Hepatocyte (in vitro differentiated cells): ENCODE data around the gene RINL.

ENCODE experiments used
- EZH2 ChIP-seq: fragments of 200-600 bp; sonication (generic); IDR thresholded peaks from 2 replicates; pipeline ENCODE4 v1.6.1; 2016; ENCODE audit warnings: antibody characterized with exemption, mild to moderate bottlenecking, borderline replicate concordance
- EZH2phosphoT487 ChIP-seq: fragments of 200-600 bp; sonication (generic); IDR thresholded peaks from one replicate; pipeline ENCODE4 v1.6.1; 2018; ENCODE audit warnings: antibody characterized with exemption, mild to moderate bottlenecking, low read depth, moderate library complexity; ENCODE audit not compliant: unreplicated experiment, severe bottlenecking
- TF ChIP-seq, protein P1 (sequence below): fragments of 200-600 bp; sonication (generic); IDR thresholded peaks from 2 replicates; pipeline ENCODE4 v1.5.1; 2016; ENCODE audit warnings: antibody characterized with exemption, mild to moderate bottlenecking; ENCODE audit not compliant: poor library complexity

DNA sequence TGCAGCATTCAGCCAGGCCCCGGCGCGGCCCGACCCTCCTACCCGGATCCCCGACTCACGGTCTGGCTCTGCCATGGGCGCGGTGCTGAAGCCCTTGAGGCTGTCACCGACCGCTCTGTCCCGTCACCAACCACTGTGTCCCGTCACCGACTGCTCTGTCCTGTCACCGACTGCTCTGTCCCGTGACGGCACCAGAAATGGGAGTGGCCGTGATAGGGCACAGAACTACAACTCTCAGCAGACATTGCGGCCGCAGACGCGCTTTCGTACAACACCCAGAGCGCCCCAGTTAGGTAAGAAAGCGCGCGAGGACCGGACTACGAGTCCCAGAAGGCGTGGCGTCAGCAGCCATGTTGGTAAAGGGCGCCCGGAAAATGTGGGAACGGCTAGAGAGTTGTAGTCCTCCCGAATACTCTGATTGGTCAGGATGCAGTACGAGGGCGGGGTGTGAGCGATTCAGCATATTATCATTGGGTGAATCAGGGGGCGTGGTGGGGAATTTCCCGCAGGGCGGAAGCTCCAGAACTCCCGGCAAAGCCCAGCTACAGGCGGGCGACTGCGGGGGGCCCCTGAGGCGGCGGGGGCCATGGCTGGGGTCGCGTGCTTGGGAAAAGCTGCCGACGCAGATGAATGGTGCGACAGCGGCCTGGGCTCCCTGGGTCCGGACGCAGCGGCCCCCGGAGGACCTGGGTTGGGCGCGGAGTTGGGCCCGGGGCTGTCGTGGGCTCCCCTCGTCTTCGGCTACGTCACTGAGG, 21.5 kb upstream of the RINL start, which contains the start of the genes NFKBIB and SIRT2:
- TF ChIP-seq, protein P1, sequence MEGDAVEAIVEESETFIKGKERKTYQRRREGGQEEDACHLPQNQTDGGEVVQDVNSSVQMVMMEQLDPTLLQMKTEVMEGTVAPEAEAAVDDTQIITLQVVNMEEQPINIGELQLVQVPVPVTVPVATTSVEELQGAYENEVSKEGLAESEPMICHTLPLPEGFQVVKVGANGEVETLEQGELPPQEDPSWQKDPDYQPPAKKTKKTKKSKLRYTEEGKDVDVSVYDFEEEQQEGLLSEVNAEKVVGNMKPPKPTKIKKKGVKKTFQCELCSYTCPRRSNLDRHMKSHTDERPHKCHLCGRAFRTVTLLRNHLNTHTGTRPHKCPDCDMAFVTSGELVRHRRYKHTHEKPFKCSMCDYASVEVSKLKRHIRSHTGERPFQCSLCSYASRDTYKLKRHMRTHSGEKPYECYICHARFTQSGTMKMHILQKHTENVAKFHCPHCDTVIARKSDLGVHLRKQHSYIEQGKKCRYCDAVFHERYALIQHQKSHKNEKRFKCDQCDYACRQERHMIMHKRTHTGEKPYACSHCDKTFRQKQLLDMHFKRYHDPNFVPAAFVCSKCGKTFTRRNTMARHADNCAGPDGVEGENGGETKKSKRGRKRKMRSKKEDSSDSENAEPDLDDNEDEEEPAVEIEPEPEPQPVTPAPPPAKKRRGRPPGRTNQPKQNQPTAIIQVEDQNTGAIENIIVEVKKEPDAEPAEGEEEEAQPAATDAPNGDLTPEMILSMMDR: no peak
- TF ChIP-seq EZH2 (no peak), EZH2phosphoT487 (no peak)
